Motor neuron (in vitro differentiated cells): ENCODE measurements around the gene POU3F2. TPM values are rescaled to one million over a fixed set of nuclear protein-coding genes. Genes with fewer than 3 reads are reported as not detected.
A peak's percentile ranks its signal among the peaks of the same experiment; 100 is the strongest.

Experiments
- ATAC-seq, 8 experiments: fragments of 200-7000 bp; cut with Tn5 transposase; replicated peaks in 6 of 8; 2 replicates each; pipeline ENCODE4 v1.8.0; 2021; ENCODE audit warnings: mild to moderate bottlenecking in 8 of 8, moderate library complexity in 8 of 8
- H3K27ac ChIP-seq, 2 donors: fragments of 250-450 bp; sonication (Bioruptor Pico); 2 replicates each; pipeline ENCODE4 v1.9.0; 2021; ENCODE audit warnings: antibody characterized with exemption in 2 of 2, mild to moderate bottlenecking in 2 of 2, moderate library complexity in 1 of 2
- H3K4me1 ChIP-seq, 2 donors: fragments of 250-450 bp; sonication (Bioruptor Pico); replicated peaks in 1 of 2; 2 replicates each; pipeline ENCODE4 v1.6.1; 2021; ENCODE audit warnings: antibody characterized with exemption in 2 of 2, mild to moderate bottlenecking in 2 of 2, moderate library complexity in 1 of 2
- H3K4me3 ChIP-seq, 5 donors: fragments of 250-450 bp; sonication (Bioruptor Pico); 2 replicates each; pipeline ENCODE4 v1.9.0; 2021; ENCODE audit warnings: antibody characterized with exemption in 5 of 5, mild to moderate bottlenecking in 5 of 5, moderate library complexity in 4 of 5
- WGBS, 10 experiments: fragments of 450-650 bp; shearing (Covaris generic); methylation state at CpG; one replicate each; pipeline ENCODE4 v1.0.0; 2022; 5-methylcytosine and 5-hydroxymethylcytosine counted together
- in situ Hi-C, 9 experiments: fragments of 400-800 bp; cut with MboI; loops; one replicate each; pipeline ENCODE4 v1.15.0; 2021; ENCODE audit warnings: low sequenced_read_pairs in 9 of 9, low pct_unique_long_range_greater_than_20kb in 2 of 9; ENCODE audit not compliant: unreplicated experiment in 9 of 9
- total RNA-seq, 8 experiments: library from RNA; unstranded; fragments of 300-600 nt; gene quantifications; 2 replicates each; pipeline versions ENCODE4 v1.2.3 to v1.2.4, GENCODE V29; 2022

The POU3F2 gene
- total RNA-seq, 8 experiments from 2014 or later, result 0.10 to 93.4 (median 19.0) TPM

DNA sequence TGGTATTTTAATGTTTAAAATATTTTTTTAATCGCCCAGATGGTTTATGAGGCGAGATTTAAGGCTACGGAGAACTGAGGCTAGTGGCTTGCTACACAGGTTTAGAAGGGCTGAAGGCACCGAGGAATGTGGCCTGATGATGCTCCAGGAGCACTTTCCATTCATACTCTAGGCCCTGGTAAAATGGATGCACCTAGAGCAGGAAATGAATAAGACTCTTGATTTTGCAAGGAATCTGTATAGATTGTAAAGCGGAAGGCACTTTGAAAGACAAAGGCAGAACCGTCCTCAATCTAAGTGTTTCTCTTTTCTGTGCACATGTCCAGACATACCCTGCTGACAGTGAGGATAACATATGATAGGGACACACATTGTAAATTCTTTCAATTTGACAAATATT lies 30.1 kb downstream of the POU3F2 start:
- H3K27ac ChIP-seq, result no peak overlapping the region
- 80 to 100% (median 92%) methylated on average over 1 to 6 of the region's 6 CpGs for WGBS, 10 experiments
- no peak overlapping the region for H3K4me3 ChIP-seq
- H3K4me1 ChIP-seq, result no peaks in the 10 kb centered on the region
- in situ Hi-C loops, result loop anchor here in 1 of 9 experiments (25.0 kb wide), 1 partner anchor 248 kb away; no protein-coding TSS in a partner anchor
- ATAC-seq, result no peak

DNA sequence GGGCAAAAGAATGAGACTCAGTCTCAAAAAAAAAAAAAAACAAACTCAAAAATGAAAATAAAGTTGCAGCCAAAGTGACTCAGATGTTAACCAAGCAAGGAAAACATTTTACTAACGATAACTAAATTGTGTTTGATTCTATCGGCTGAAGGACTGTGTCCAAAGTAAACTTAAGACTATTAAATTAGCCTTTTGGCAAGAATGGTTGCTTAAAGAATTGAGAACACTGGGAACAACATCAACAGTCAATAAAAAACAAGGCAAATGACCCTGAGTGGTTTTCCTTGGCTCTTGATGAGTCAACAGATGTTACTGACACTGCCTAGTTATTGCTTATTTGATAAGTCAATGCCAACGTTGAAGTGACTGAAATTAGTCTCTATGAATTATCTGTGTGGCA lies 36.7 kb downstream of the POU3F2 start:
- in situ Hi-C loops, result loop anchor here in 1 of 9 experiments (25.0 kb wide), 1 partner anchor 241 kb away; no protein-coding TSS in a partner anchor
- Histone ChIP-seq H3K27ac (no peak overlapping the region), H3K4me1 (no peaks in the 10 kb centered on the region), H3K4me3 (no peak overlapping the region)
- WGBS, 10 experiments, result 21 to 100% (median 87%) methylated on average over 1 to 3 of the region's 3 CpGs; no CpG with 5 or more reads in 2 of the 10 experiments
- ATAC-seq, result no peak

GRCh38 chr6:98871821-98872220 lies 37.4 kb downstream of the POU3F2 start:
- 58 to 100% (median 77%) methylated on average over 1 to 3 of the region's 3 CpGs for WGBS, 10 experiments

DNA sequence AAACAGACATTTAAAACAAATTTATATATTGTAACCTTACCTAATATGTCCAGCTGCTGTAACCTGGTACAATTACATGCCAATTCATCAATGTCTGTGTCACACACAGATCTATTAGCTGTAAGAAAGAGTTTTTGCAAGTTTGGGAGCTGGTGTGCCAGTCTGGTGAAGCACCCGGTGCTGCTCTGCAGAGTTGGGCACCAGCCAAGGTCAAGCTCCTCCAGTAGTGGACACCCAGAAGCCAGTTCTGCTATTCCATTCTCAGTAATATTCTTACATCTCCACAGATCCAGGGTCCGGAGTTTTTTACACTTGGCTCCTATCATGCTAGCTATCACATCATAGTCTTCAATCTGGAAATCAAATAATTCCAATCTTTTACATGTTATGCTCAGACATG lies 41.0 kb downstream of the POU3F2 start:
- peaks cover 0 to 6% of the 10 kb centered on the region in 2 donors for H3K4me1 ChIP-seq
- H3K4me3 ChIP-seq, result no peak overlapping the region
- no peak for ATAC-seq
- no peak overlapping the region for H3K27ac ChIP-seq
- in situ Hi-C loops, result loop anchor here in 1 of 9 experiments (25.0 kb wide), 1 partner anchor 237 kb away; no protein-coding TSS in a partner anchor
- 60 to 100% (median 83%) methylated on average over 1 to 2 of the region's 2 CpGs; no CpG with 5 or more reads in 2 of the 10 experiments for WGBS, 10 experiments

More at GRCh38 chr6:98871821-98872220, 37.4 kb downstream of the POU3F2 start:
- no peak for ATAC-seq
- in situ Hi-C loops, result loop anchor here in 1 of 9 experiments (25.0 kb wide), 1 partner anchor 240 kb away; no protein-coding TSS in a partner anchor
- Histone ChIP-seq H3K4me1 (no peaks in the 10 kb centered on the region), H3K27ac (no peak overlapping the region), H3K4me3 (no peak overlapping the region)

DNA sequence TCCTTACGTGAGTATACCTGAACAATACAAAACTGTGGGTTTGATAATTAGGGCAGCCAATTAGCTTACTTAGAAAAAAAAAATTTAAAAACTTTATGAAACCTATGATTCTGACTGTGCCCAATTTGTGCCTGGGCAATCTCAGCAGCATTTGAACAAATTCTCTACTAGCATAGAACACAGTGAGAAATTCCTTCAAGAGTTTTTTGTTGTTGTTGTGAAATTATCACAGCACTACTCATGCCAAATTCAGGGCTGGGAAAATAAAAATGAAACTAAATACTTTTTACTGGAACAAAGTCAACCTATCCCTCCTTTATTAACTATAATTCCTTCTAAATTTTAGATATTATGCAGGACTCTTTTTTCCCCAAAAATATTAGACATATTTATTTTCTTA lies 42.9 kb downstream of the POU3F2 start:
- WGBS, 10 experiments, result 83 to 100% (median 90%) methylated on average over 1 of the region's 1 CpG; no CpG with 5 or more reads in 7 of the 10 experiments
- no peak for ATAC-seq
- in situ Hi-C loops, result loop anchor here in 1 of 9 experiments (25.0 kb wide), 1 partner anchor 235 kb away; no protein-coding TSS in a partner anchor
- peaks cover 0 to 12% of the 10 kb centered on the region in 2 donors for H3K4me1 ChIP-seq
- H3K4me3 ChIP-seq, result no peak overlapping the region
- no peak overlapping the region for H3K27ac ChIP-seq

- in situ Hi-C loops, result loop anchor here in 1 of 9 experiments (25.0 kb wide), 1 partner anchor 232 kb away; no protein-coding TSS in a partner anchor
- no peak overlapping the region for H3K27ac ChIP-seq
- ATAC-seq, result peak in 1 of 8 experiments; percentile 35
- no peak overlapping the region for H3K4me3 ChIP-seq
- peaks cover 0 to 12% of the 10 kb centered on the region in 2 donors for H3K4me1 ChIP-seq
Measured at GRCh38 chr6:98880486-98880885, 46.1 kb downstream of the POU3F2 start.

- in situ Hi-C loops, result loop anchor here in 1 of 9 experiments (25.0 kb wide), 1 partner anchor 227 kb away; no protein-coding TSS in a partner anchor
- Histone ChIP-seq H3K4me1 (peaks cover 3 to 14% of the 10 kb centered on the region in 2 donors), H3K27ac (no peak overlapping the region), H3K4me3 (no peak overlapping the region)
- ATAC-seq, result no peak
- WGBS, 10 experiments, result 83 to 100% (median 100%) methylated on average over 1 to 2 of the region's 3 CpGs; no CpG with 5 or more reads in 2 of the 10 experiments
Measured at GRCh38 chr6:98885330-98885729, 51.0 kb downstream of the POU3F2 start.

GRCh38 chr6:98887650-98888049 lies 53.3 kb downstream of the POU3F2 start:
- ATAC-seq, result peak in 4 of 8 experiments; percentile 19 to 57 (median 47)
- H3K4me1 ChIP-seq, result peaks cover 3 to 7% of the 10 kb centered on the region in 2 donors
- no peak overlapping the region for H3K27ac ChIP-seq
- WGBS, 10 experiments, result 67 to 100% (median 93%) methylated on average over 1 to 3 of the region's 3 CpGs; no CpG with 5 or more reads in 2 of the 10 experiments
- H3K4me3 ChIP-seq, result no peak overlapping the region
- in situ Hi-C loops, result loop anchor here in 1 of 9 experiments (25.0 kb wide), 1 partner anchor 225 kb away; no protein-coding TSS in a partner anchor

Other genes with a start within 250 kb of the POU3F2 start
- gene FBXL4, start 113.4 kb downstream of the POU3F2 start, total RNA-seq, result 10 to 100 TPM in 6 of 8 experiments, 1 to 10 TPM in 2; 8.4 to 26.1 (median 12.1) TPM